Lower leg skin (tissue), 4 donors: ENCODE results near the gene NSG2. TPM values are rescaled to one million over a fixed set of nuclear protein-coding genes. Genes with fewer than 3 reads are reported as not detected.

ENCODE experiments used
- DNase-seq, 2 donors: peaks; one replicate each; pipeline ENCODE4 v3.0.0-alpha.2; 2019; ENCODE audit warnings: low spot score in 2 of 2
- H3K4me3 ChIP-seq: fragments of 200-600 bp; sonication (generic); 2 replicates; pipeline ENCODE4 v1.5.1; 2017; ENCODE audit warnings: mild to moderate bottlenecking, low read depth; ENCODE audit not compliant: poor library complexity, severe bottlenecking
- POLR2A ChIP-seq, 2 donors: fragments of 450-650 bp; IDR thresholded peaks; one replicate each; pipeline ENCODE4 v1.6.1; 2016 to 2017; ENCODE audit warnings: antibody characterized with exemption in 2 of 2, mild to moderate bottlenecking in 1 of 2, moderate library complexity in 1 of 2
- WGBS, 2 donors: methylation state at CpG; one replicate each; pipeline ENCODE4 v1.1.5; 2018; 5-methylcytosine and 5-hydroxymethylcytosine counted together
- intact Hi-C: fragments of 100-400 bp; cut with DNase I; formaldehyde crosslinking; loops from one replicate; pipeline ENCODE4 v1.15.0; 2023; ENCODE audit warnings: low total_unique reads
- total RNA-seq, 4 donors: library from RNA; depleted of rRNA; stranded (reverse); fragments of >200 nt; gene quantifications; one replicate each; pipeline ENCODE4 v1.1.0, GENCODE V29; 2016
- TF ChIP-seq, protein P1 (sequence below), 3 donors: fragments of 450-650 bp; IDR thresholded peaks; one replicate each; pipeline ENCODE4 v1.5.1; 2016; ENCODE audit warnings: antibody characterized with exemption in 3 of 3, mild to moderate bottlenecking in 3 of 3, moderate library complexity in 2 of 3

Gene NSG2
- total RNA-seq, 4 donors from 2014 or later, result not detected

DNA sequence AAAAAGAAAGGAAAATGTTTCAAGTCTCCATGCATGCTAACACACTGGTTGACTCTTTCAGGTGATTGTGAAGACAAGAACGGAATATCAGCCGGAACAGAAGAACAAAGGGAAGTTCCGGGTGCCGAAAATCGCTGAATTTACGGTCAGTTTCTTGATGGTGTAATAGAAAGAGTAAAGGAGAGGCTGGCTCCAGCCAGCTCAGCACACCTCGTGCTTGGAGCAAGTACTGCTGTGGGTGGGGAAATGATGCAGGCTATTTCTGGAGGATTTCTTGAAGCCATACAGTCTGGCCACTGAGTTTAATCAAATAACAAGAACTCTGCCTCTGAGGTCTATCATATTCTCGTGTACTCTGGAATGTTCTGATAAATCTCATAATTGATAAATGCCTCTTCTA is 18.7 kb downstream of the NSG2 start:
- intact Hi-C loops, result no loop called here
- no peak overlapping the region for H3K4me3 ChIP-seq
- WGBS, 2 donors, result 48 to 53% methylated on average over 8 of the region's 8 CpGs
- TF ChIP-seq POLR2A (IDR thresholded peaks at IDR 0.05), result no peak
- TF ChIP-seq, protein P1, sequence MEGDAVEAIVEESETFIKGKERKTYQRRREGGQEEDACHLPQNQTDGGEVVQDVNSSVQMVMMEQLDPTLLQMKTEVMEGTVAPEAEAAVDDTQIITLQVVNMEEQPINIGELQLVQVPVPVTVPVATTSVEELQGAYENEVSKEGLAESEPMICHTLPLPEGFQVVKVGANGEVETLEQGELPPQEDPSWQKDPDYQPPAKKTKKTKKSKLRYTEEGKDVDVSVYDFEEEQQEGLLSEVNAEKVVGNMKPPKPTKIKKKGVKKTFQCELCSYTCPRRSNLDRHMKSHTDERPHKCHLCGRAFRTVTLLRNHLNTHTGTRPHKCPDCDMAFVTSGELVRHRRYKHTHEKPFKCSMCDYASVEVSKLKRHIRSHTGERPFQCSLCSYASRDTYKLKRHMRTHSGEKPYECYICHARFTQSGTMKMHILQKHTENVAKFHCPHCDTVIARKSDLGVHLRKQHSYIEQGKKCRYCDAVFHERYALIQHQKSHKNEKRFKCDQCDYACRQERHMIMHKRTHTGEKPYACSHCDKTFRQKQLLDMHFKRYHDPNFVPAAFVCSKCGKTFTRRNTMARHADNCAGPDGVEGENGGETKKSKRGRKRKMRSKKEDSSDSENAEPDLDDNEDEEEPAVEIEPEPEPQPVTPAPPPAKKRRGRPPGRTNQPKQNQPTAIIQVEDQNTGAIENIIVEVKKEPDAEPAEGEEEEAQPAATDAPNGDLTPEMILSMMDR (IDR thresholded peaks at IDR 0.05), result no peak
- no peak for DNase-seq

DNA sequence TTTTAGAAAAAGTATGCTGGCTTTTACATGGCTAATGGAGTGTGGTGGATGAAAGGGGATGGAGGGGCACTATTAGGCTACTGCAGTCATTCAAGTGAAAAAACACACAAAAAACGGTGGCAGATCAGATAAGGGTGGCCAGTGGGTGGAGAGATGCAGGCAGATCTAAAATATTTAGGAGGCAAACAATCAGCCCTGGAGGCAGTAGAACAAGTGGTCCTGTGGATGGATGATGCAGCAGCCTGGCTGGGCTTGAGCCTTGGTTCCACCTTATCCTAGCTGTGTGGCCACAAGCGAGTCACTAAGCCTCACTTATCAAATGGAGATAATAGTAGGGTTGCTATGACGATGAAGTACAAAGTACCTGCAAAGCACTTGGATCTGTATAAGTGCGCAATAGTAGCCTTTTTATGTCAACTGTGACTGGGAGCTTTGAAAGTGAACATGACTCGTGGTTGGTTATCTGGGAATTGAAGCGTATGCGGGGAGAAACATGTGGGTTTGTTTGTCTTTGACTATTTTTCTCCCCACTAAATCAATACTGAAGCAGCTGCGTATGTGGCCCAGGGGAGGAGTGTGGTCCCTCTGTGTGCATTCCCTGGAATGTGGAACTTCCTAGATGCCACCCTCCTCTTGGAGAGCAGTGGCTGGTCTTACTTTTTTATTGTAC is 20.2 kb downstream of the NSG2 start:
- no peak for DNase-seq
- no peak overlapping the region for H3K4me3 ChIP-seq
- TF ChIP-seq, protein P1 (IDR thresholded peaks at IDR 0.05), result no peak
- no peak for TF ChIP-seq POLR2A (IDR thresholded peaks at IDR 0.05)
- 60 to 65% methylated on average over 8 of the region's 8 CpGs for WGBS, 2 donors
- intact Hi-C loops, result no loop called here

DNA sequence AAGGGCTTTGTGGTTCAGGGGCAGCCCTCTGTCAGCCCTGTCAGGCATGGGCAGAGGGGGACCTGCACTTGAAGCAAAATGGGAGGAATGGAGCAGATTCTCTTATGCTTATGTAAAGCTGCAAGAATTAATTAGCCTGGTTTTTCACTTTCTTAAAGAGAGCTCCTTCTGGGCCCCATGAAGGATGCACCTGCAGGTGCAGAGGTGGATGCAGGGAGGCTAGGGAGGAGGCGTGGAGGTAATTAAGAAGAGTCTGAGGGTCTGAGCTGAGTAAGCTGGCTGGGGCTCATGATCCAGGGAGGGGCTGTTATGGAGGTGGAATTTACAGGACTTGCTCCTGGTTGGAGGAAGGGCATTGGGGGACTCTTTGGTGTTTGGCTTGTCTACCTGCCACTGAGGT is 22.0 kb downstream of the NSG2 start:
- intact Hi-C loops, result no loop called here

DNA sequence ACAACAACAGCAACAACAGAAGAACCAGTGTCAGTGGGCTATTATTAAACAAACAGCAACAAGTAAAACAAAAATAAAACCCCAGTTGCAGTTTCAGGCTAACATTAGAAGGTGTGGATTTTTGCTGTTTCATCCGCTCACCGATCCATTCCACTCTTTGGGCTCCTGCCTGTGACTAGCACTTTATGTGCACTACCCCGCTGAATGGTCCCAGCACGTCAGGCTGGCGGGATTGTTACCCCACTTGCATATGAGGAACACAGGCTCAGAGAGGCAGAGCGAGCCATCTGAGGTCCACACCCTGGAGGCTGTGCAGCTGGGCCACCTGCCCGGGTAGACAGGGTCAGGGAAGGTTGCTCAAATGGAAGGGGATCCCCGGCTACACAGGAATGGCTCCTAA is 26.0 kb downstream of the NSG2 start:
- intact Hi-C loops, result no loop called here
- no peak overlapping the region for H3K4me3 ChIP-seq
- WGBS, 2 donors, result 81 to 82% methylated on average over 8 of the region's 8 CpGs
- TF ChIP-seq, protein P1 (IDR thresholded peaks at IDR 0.05), result no peak
- no peak for TF ChIP-seq POLR2A (IDR thresholded peaks at IDR 0.05)
- DNase-seq, result no peak

More for the DNA sequence above, 22.0 kb downstream of the NSG2 start:
- H3K4me3 ChIP-seq, result no peak overlapping the region
- no peak for DNase-seq
- WGBS, 2 donors, result 84 to 88% methylated on average over 1 of the region's 1 CpG
- TF ChIP-seq, protein P1 (IDR thresholded peaks at IDR 0.05), result no peak
- TF ChIP-seq POLR2A (IDR thresholded peaks at IDR 0.05), result no peak

DNA sequence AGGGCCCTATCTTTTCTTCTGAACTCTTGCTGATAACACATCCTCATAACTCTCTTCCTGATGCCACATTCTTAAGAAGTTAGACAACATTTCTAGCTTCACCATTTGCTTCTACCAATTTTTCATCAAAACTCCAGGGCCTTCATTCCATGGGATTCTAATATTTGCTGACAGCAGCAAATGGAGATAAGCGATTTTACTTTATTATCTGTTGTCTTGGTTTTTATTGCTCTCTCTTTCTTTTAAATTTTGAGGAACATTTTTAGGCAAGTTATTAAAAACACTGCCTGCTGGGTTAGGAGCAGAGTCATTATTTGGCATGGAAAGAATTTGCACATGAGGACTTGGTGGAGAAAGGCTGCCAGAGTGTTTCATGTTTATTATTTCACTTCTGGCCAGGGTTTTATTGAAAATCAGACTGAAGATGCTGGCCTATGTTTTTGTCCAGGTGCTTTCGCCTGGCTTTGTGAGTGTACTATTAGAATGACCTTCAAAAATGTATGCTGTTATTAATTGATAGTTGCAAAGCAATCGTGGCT is 27.7 kb downstream of the NSG2 start:
- no peak for DNase-seq
- WGBS, 2 donors, result 63 to 74% methylated on average over 3 of the region's 3 CpGs
- intact Hi-C loops, result no loop called here
- no peak for TF ChIP-seq POLR2A (IDR thresholded peaks at IDR 0.05)
- TF ChIP-seq, protein P1 (IDR thresholded peaks at IDR 0.05), result no peak
- H3K4me3 ChIP-seq, result no peak overlapping the region

DNA sequence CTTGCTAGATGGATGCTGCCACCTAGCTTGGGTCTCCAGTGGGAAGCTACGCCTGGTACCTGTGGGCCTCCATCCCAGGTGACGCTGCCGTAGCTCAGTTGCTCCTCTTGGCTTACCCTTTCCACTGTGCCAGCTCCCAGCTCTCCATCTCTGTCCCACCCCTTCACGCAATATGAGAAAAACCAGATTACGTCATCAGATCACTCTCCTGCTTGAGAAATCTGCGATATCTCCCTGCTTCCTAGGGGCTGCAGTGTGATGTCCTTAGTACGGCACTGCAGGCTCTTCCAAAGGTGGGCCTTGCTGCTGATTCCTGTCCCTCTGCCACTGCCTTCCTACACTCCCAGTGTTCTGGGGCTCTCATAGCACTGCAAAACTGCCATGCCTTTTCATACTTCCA is 28.9 kb downstream of the NSG2 start:
- no peak overlapping the region for H3K4me3 ChIP-seq
- 91 to 93% methylated on average over 5 to 7 of the region's 7 CpGs for WGBS, 2 donors
- no peak for DNase-seq
- intact Hi-C loops, result no loop called here
- TF ChIP-seq POLR2A (IDR thresholded peaks at IDR 0.05), result no peak
- TF ChIP-seq, protein P1 (IDR thresholded peaks at IDR 0.05), result no peak
